Endothelial cell of umbilical vein (primary cell): Measurements from ENCODE around the gene TMEM151A. TPM values are rescaled to one million over a fixed set of nuclear protein-coding genes. Genes with fewer than 3 reads are reported as not detected.

Experiments
- BruUV-seq: library from RNA; stranded (reverse); fragments of 400-500 nt; replicated peaks from 2 replicates; lab custom pipeline; 2021; lab: Mats Ljungman, UMichigan
- CTCF ChIA-PET: fragments of 300-600, 350-600 bp; sonication (Branson Sonifier 250); formaldehyde crosslinking; loops from one replicate; lab custom pipeline; 2021; ENCODE audit warnings: antibody characterized with exemption, inconsistent platforms; lab: Charles Lee
- POLR2A ChIA-PET: fragments of 300-600, 350-600 bp; sonication (Branson Sonifier 250); formaldehyde crosslinking; loops from one replicate; lab custom pipeline; 2021; ENCODE audit warnings: antibody characterized with exemption, inconsistent platforms; lab: Charles Lee
- DNase-seq: peaks from one replicate; pipeline ENCODE4 v3.0.0-alpha.2; 2011; ENCODE audit warnings: low read depth, low spot score
- FAIRE-seq: peaks from 2 replicates; lab custom pipeline; 2011; peaks lifted over from hg19 to GRCh38; lab: Jason Lieb, UNC
- H2AFZ ChIP-seq: 2 replicates; pipeline ENCODE4 v1.6.0; 2012; ENCODE audit warnings: low read depth, low read length, control low read depth, inconsistent platforms
- H3K27ac ChIP-seq: 2 replicates; pipeline ENCODE4 v1.5.1; 2011; ENCODE audit warnings: low read depth, mild to moderate bottlenecking, control low read depth, low read length, moderate library complexity; ENCODE audit not compliant: insufficient read depth
- H3K27me3 ChIP-seq, 2 experiments: 2 replicates each; pipeline versions ENCODE4 v1.6.0 to v1.6.1; 2011; ENCODE audit warnings: low read length in 2 of 2, mixed read lengths in 1 of 2; ENCODE audit not compliant: control insufficient read depth in 2 of 2, insufficient read depth in 2 of 2
- H3K36me3 ChIP-seq, 2 experiments: 2 replicates in 1 of 2; 3 replicates in 1 of 2; pipeline ENCODE4 v1.5.1; 2011; ENCODE audit warnings: low read length in 2 of 2, mild to moderate bottlenecking in 1 of 2, moderate library complexity in 1 of 2; ENCODE audit not compliant: control insufficient read depth in 2 of 2, insufficient read depth in 2 of 2; ENCODE audit errors: extremely low read depth in 1 of 2
- H3K4me1 ChIP-seq: 3 replicates; pipeline ENCODE4 v1.5.1; 2011; ENCODE audit warnings: mild to moderate bottlenecking, low read length; ENCODE audit not compliant: control insufficient read depth, insufficient read depth; ENCODE audit errors: extremely low read depth
- H3K4me2 ChIP-seq: 2 replicates; pipeline ENCODE4 v1.6.1; 2011; ENCODE audit warnings: low read length, control low read depth, mixed read lengths; ENCODE audit not compliant: insufficient read depth
- H3K4me3 ChIP-seq, 3 experiments: fragments of 200-600 bp in 1 of 3; sonication (generic), shearing (Covaris generic) in 1 of 3; replicated peaks in 1 of 3; 2 replicates each; pipeline ENCODE4 v1.5.1; 2011 to 2016; ENCODE audit warnings: control low read depth in 3 of 3, low read length in 3 of 3, mild to moderate bottlenecking in 2 of 3, inconsistent platforms in 1 of 3, low read depth in 1 of 3, moderate library complexity in 1 of 3; ENCODE audit not compliant: insufficient read depth in 1 of 3
- H3K79me2 ChIP-seq: 2 replicates; pipeline ENCODE4 v1.6.0; 2012; ENCODE audit warnings: low read length, inconsistent platforms; ENCODE audit not compliant: control insufficient read depth, insufficient read depth
- H3K9ac ChIP-seq: replicated peaks from 2 replicates; pipeline ENCODE3; 2011; ENCODE audit warnings: low read length, control low read depth; ENCODE audit not compliant: insufficient read depth; ENCODE audit errors: extremely low read depth
- H3K9me1 ChIP-seq: replicated peaks from 3 replicates; pipeline ENCODE4 v1.6.0; 2011; ENCODE audit warnings: mild to moderate bottlenecking, low read length; ENCODE audit not compliant: control insufficient read depth, insufficient read depth; ENCODE audit errors: extremely low read depth
- H3K9me3 ChIP-seq: replicated peaks from 2 replicates; pipeline ENCODE4 v1.5.1; 2012; ENCODE audit warnings: low read length, inconsistent platforms; ENCODE audit not compliant: control insufficient read depth, insufficient read depth
- H4K20me1 ChIP-seq: replicated peaks from 2 replicates; pipeline ENCODE3; 2011; ENCODE audit warnings: mild to moderate bottlenecking, low read length; ENCODE audit not compliant: control insufficient read depth, insufficient read depth; ENCODE audit errors: extremely low read depth
- CTCF ChIP-seq, 2 donors: IDR thresholded peaks; 1 replicate in 1 of 2; 2 replicates in 1 of 2; pipeline ENCODE4 v1.5.1; 2011; ENCODE audit warnings: low read length in 2 of 2, mild to moderate bottlenecking in 2 of 2, moderate library complexity in 2 of 2, control low read depth in 1 of 2, inconsistent platforms in 1 of 2, low read depth in 1 of 2; ENCODE audit not compliant: insufficient read depth in 1 of 2; ENCODE audit errors: extremely low read depth in 1 of 2
- EZH2 ChIP-seq: IDR thresholded peaks from 2 replicates; pipeline ENCODE4 v1.6.1; 2012; ENCODE audit warnings: borderline replicate concordance, low read depth, mild to moderate bottlenecking, moderate library complexity, low read length, inconsistent platforms; ENCODE audit not compliant: severe bottlenecking
- FOS ChIP-seq: IDR thresholded peaks from 2 replicates; pipeline ENCODE4 v1.6.1; 2011; ENCODE audit warnings: mild to moderate bottlenecking, low read length, moderate library complexity, borderline replicate concordance; ENCODE audit not compliant: insufficient read depth
- GATA2 ChIP-seq: IDR thresholded peaks from 2 replicates; pipeline ENCODE4 v1.7.0; 2011; ENCODE audit warnings: low read depth, mild to moderate bottlenecking, moderate library complexity, mixed read lengths, low read length; ENCODE audit not compliant: insufficient read length, insufficient read depth
- JUN ChIP-seq: IDR thresholded peaks from 2 replicates; pipeline ENCODE4 v1.6.1; 2011; ENCODE audit warnings: borderline replicate concordance, low read depth; ENCODE audit not compliant: insufficient read length, insufficient read depth
- MAX ChIP-seq: IDR thresholded peaks from 2 replicates; pipeline ENCODE4 v1.6.1; 2011; ENCODE audit not compliant: insufficient read depth, insufficient read length
- MYC ChIP-seq: IDR thresholded peaks from one replicate; pipeline ENCODE4 v1.6.1; 2011; ENCODE audit warnings: mild to moderate bottlenecking, low read depth, low read length
- POLR2A ChIP-seq: IDR thresholded peaks from 2 replicates; pipeline ENCODE4 v1.6.1; 2012; ENCODE audit warnings: low read depth, mild to moderate bottlenecking, control low read depth, low read length
- POLR2AphosphoS5 ChIP-seq: IDR thresholded peaks from 2 replicates; pipeline ENCODE4 v1.6.1; 2012; ENCODE audit warnings: low read depth, mild to moderate bottlenecking, control low read depth, low read length, moderate library complexity; ENCODE audit not compliant: insufficient read depth
- dilution Hi-C: fragments of 300-500 bp; cut with MboI; formaldehyde crosslinking; loops from one replicate; pipeline ENCODE4 v1.15.0; 2019; ENCODE audit warnings: low sequenced_read_pairs; ENCODE audit not compliant: extremely low pct_ligation_motif_present
- intact Hi-C: fragments of 100-400 bp; cut with micrococcal nuclease; formaldehyde crosslinking; loops from one replicate; pipeline ENCODE4 v1.10.0; 2022
- polyA plus RNA-seq, 4 experiments: library from polyadenylated mRNA; depleted of rRNA in 3 of 4; stranded (reverse) in 3 of 4; unstranded in 1 of 4; fragments of >200 nt; gene quantifications; 2 replicates each; pipeline versions ENCODE4 v1.2.1 to v1.2.3, GENCODE V29; 2011 to 2012; ENCODE audit warnings: missing spikeins in 1 of 4
- total RNA-seq: library from RNA; stranded (reverse); gene quantifications from 2 replicates; pipeline ENCODE4 v1.2.3, GENCODE V29; 2021

TMEM151A gene
- total and polyA plus RNA-seq, 2 donors (not counting 3 experiments of a cell fraction or from before 2014, with no cell fraction given): not detected

GRCh38 chr11:66341502-66342126 lies 49.9 kb downstream of the TMEM151A start:
- no peak overlapping the region for H3K4me2 ChIP-seq
- peaks cover 22% of the 10 kb centered on the region for H3K4me1 ChIP-seq
- DNase-seq: no peak
- peaks cover 0 to 23% of the 10 kb centered on the region in 2 experiments for H3K36me3 ChIP-seq
- H3K27ac ChIP-seq: no peak overlapping the region
- BruUV-seq: no TSS peak
- no peaks in the 10 kb centered on the region for H3K9me3 ChIP-seq
- dilution Hi-C loops: no loop called here
- no peak overlapping the region for H3K9ac ChIP-seq
- intact Hi-C loops: no loop called here
- H2AFZ ChIP-seq: no peak overlapping the region
- no peak overlapping the region for H3K4me3 ChIP-seq
- CTCF ChIA-PET: no interaction called here
- H4K20me1 ChIP-seq: no peaks in the 10 kb centered on the region
- no peak for FAIRE-seq
- H3K27me3 ChIP-seq: no peaks in the 10 kb centered on the region
- TF ChIP-seq CTCF (IDR thresholded peaks at IDR 0.05; ENCODE audit: extremely low read depth in 1 of 2, insufficient read depth in 1 of 2, low read depth in 1 of 2, low read length in 2 of 2) (no peak), POLR2AphosphoS5 (no peak), GATA2 (no peak), EZH2 (no peak), JUN (no peak), MYC (no peak), MAX (no peak), FOS (no peak), POLR2A (no peak)
- no peaks in the 10 kb centered on the region for H3K9me1 ChIP-seq
- POLR2A ChIA-PET: no interaction called here
- H3K79me2 ChIP-seq: peaks cover 19% of the 10 kb centered on the region
